Mesendoderm (in vitro differentiated cells): ENCODE results near the gene LCN10. TPM values are rescaled to one million over a fixed set of nuclear protein-coding genes. Genes with fewer than 3 reads are reported as not detected.

Experiments
- DNase-seq: peaks from one replicate; pipeline ENCODE4 v3.0.0; 2013
- H2AK5ac ChIP-seq: 2 replicates; pipeline ENCODE4 v1.6.1; 2013; ENCODE audit warnings: low read length, inconsistent platforms
- H2BK120ac ChIP-seq: 2 replicates; pipeline ENCODE4 v1.6.1; 2013; ENCODE audit warnings: low read depth, mild to moderate bottlenecking, low read length, moderate library complexity, mixed read lengths
- H2BK15ac ChIP-seq: replicated peaks from 2 replicates; pipeline ENCODE4 v1.6.1; 2013; ENCODE audit warnings: low read depth, mild to moderate bottlenecking, moderate library complexity
- H2BK5ac ChIP-seq: 2 replicates; pipeline ENCODE4 v1.6.1; 2013; ENCODE audit warnings: low read length, inconsistent platforms
- H3K18ac ChIP-seq: 2 replicates; pipeline ENCODE4 v1.6.1; 2013; ENCODE audit warnings: mild to moderate bottlenecking, low read length, mixed read lengths
- H3K23ac ChIP-seq: one replicate; pipeline ENCODE4 v1.6.1; 2013; ENCODE audit warnings: low read length
- H3K27ac ChIP-seq: 2 replicates; pipeline ENCODE4 v1.5.1; 2013; ENCODE audit warnings: low read depth, mild to moderate bottlenecking, inconsistent platforms, low read length, moderate library complexity
- H3K27me3 ChIP-seq: 2 replicates; pipeline ENCODE4 v1.6.1; 2013; ENCODE audit warnings: low read length, control low read depth, mild to moderate bottlenecking, inconsistent platforms; ENCODE audit not compliant: insufficient read depth, poor library complexity
- H3K36me3 ChIP-seq: 2 replicates; pipeline ENCODE4 v1.6.1; 2013; ENCODE audit warnings: low read length, inconsistent platforms; ENCODE audit not compliant: control insufficient read depth, insufficient read depth
- H3K4ac ChIP-seq: one replicate; pipeline ENCODE4 v1.6.1; 2013; ENCODE audit warnings: low read depth, mild to moderate bottlenecking, low read length, moderate library complexity
- H3K4me1 ChIP-seq: 2 replicates; pipeline ENCODE4 v1.6.1; 2013; ENCODE audit warnings: low read depth, low read length, inconsistent platforms; ENCODE audit not compliant: control insufficient read depth
- H3K4me2 ChIP-seq: 2 replicates; pipeline ENCODE4 v1.6.1; 2013; ENCODE audit warnings: low read length
- H3K4me3 ChIP-seq: 2 replicates; pipeline ENCODE4 v1.5.1; 2013; ENCODE audit warnings: mild to moderate bottlenecking, low read length
- H3K56ac ChIP-seq: one replicate; pipeline ENCODE4 v1.6.1; 2013; ENCODE audit warnings: low read length
- H3K79me1 ChIP-seq: 2 replicates; pipeline ENCODE4 v1.6.1; 2013; ENCODE audit warnings: low read length, inconsistent platforms
- H3K79me2 ChIP-seq: 2 replicates; pipeline ENCODE4 v1.6.1; 2013; ENCODE audit warnings: mild to moderate bottlenecking, low read length; ENCODE audit not compliant: control insufficient read depth, insufficient read depth
- H3K9ac ChIP-seq: 2 replicates; pipeline ENCODE4 v1.6.1; 2013; ENCODE audit warnings: low read length, inconsistent platforms
- H4K5ac ChIP-seq: one replicate; pipeline ENCODE4 v1.6.1; 2013; ENCODE audit warnings: low read length
- H4K8ac ChIP-seq: one replicate; pipeline ENCODE4 v1.6.1; 2013; ENCODE audit warnings: low read depth, mild to moderate bottlenecking, control low read depth, low read length, moderate library complexity
- WGBS: extraction: QIAGEN DNeasy Blood & Tissue Kit; methylation state at CpG from one replicate; pipeline ENCODE4 v1.1.7; 2013; ENCODE audit warnings: low lambda C conversion rate, missing lambda C conversion rate; ENCODE audit not compliant: insufficient coverage; ENCODE audit errors: extremely low coverage; 5-methylcytosine and 5-hydroxymethylcytosine counted together
- small RNA-seq: library from polyadenylated mRNA; stranded (forward); fragments of <200 nt; extraction: miRNeasy Mini kit (QIAGEN cat#:217004); gene quantifications from one replicate; pipeline ENCODE3, GENCODE V24; 2013; ENCODE audit not compliant: insufficient read depth

The LCN10 gene

GRCh38 chr9:136690104-136690805 is 52.5 kb downstream of the LCN10 start:
- no peaks in the 10 kb centered on the region for H3K79me2 ChIP-seq
- no peaks in the 10 kb centered on the region for H3K4me1 ChIP-seq
- H4K8ac ChIP-seq = no peak overlapping the region
- H3K79me1 ChIP-seq = no peaks in the 10 kb centered on the region
- H3K23ac ChIP-seq = no peak overlapping the region
- H3K9ac ChIP-seq = no peak overlapping the region
- no peak overlapping the region for H3K4me2 ChIP-seq
- H2AK5ac ChIP-seq = no peak overlapping the region
- no peak overlapping the region for H3K18ac ChIP-seq
- H3K36me3 ChIP-seq = no peaks in the 10 kb centered on the region
- no peak for DNase-seq
- H2BK120ac ChIP-seq = no peak overlapping the region
- H2BK5ac ChIP-seq = no peak overlapping the region
- H3K27ac ChIP-seq = no peak overlapping the region
- H3K4ac ChIP-seq = no peak overlapping the region
- H2BK15ac ChIP-seq = no peak overlapping the region
- no peak overlapping the region for H4K5ac ChIP-seq
- H3K4me3 ChIP-seq = no peak overlapping the region
- no peak overlapping the region for H3K56ac ChIP-seq
- H3K27me3 ChIP-seq = no peaks in the 10 kb centered on the region
- no CpG with 5 or more reads among the region's 25 CpGs for WGBS

GRCh38 chr9:136689108-136689460 is 53.7 kb downstream of the LCN10 start:
- Histone ChIP-seq H3K79me1 (no peaks in the 10 kb centered on the region), H3K79me2 (no peaks in the 10 kb centered on the region), H3K4me1 (no peaks in the 10 kb centered on the region), H2BK5ac (no peak overlapping the region), H3K27ac (no peak overlapping the region), H3K18ac (no peak overlapping the region), H4K5ac (no peak overlapping the region), H2AK5ac (no peak overlapping the region), H2BK15ac (no peak overlapping the region), H3K4me3 (no peak overlapping the region), H3K4me2 (no peak overlapping the region), H3K23ac (no peak overlapping the region), H3K27me3 (no peaks in the 10 kb centered on the region), H4K8ac (no peak overlapping the region), H3K56ac (no peak overlapping the region), H3K36me3 (no peaks in the 10 kb centered on the region), H3K9ac (no peak overlapping the region), H3K4ac (no peak overlapping the region), H2BK120ac (no peak overlapping the region)
- DNase-seq = no peak
- WGBS = no CpG with 5 or more reads among the region's 7 CpGs

GRCh38 chr9:136688274-136689107 is 54.2 kb downstream of the LCN10 start:
- H3K4me3 ChIP-seq = no peak overlapping the region
- H3K79me1 ChIP-seq = no peaks in the 10 kb centered on the region
- H3K9ac ChIP-seq = no peak overlapping the region
- H3K18ac ChIP-seq = no peak overlapping the region
- WGBS = no CpG with 5 or more reads among the region's 21 CpGs
- no peak overlapping the region for H2BK5ac ChIP-seq
- no peaks in the 10 kb centered on the region for H3K4me1 ChIP-seq
- DNase-seq = no peak
- H3K4ac ChIP-seq = no peak overlapping the region
- H4K5ac ChIP-seq = no peak overlapping the region
- H2BK120ac ChIP-seq = no peak overlapping the region
- H2BK15ac ChIP-seq = no peak overlapping the region
- no peak overlapping the region for H3K4me2 ChIP-seq
- no peak overlapping the region for H4K8ac ChIP-seq
- H3K56ac ChIP-seq = no peak overlapping the region
- no peaks in the 10 kb centered on the region for H3K27me3 ChIP-seq
- H3K79me2 ChIP-seq = no peaks in the 10 kb centered on the region
- H3K23ac ChIP-seq = no peak overlapping the region
- H3K36me3 ChIP-seq = no peaks in the 10 kb centered on the region
- H3K27ac ChIP-seq = no peak overlapping the region
- no peak overlapping the region for H2AK5ac ChIP-seq

Small RNA genes lying within 50 kb of the gene (small RNA-seq; reads per million reads assigned to genes)
- gene ATP6V1G1P3 (not detected), gene MIR6722 (not detected)
